ENCODE data around the gene GON4L. TPM values are rescaled to one million over a fixed set of nuclear protein-coding genes. Genes with fewer than 3 reads are reported as not detected.
"Not testable (repeated sequence)": the region's sequence is repeated elsewhere in the genome, so short reads cannot be mapped to it uniquely, and the experiment has no call there.

Gene GON4L
- total and polyA plus RNA-seq, 2 of the 4 experiments (the other 2 are of a cell fraction): 21.2 to 30.3 TPM

DNA sequence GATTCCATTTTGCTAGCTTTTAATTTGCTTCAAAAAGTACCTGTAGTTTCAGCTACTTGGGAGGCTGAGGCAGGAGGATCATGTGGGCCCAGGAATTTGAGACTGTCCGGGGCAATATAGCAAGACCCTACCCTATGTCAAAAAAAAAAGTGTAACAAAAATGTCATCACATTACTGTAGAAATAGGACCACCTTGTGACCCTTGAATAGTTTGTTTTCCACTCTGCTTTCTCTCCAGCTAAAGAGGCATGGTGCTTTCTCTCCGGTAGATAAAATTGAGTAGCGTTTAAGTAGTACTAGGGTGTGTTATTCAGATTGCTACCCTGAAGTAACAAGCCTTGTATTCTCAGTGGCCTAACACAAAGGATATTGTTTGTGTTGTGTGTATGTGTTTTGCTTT lies 144.4 kb downstream of the GON4L start:
- H2BK5ac ChIP-seq (ENCODE audit: low read depth, low read length, poor library complexity, severe bottlenecking); H2AFZ ChIP-seq (replicated peaks; ENCODE audit: low read length, poor library complexity); H3K4ac ChIP-seq (ENCODE audit: low read depth, low read length); H3K4me1 ChIP-seq (ENCODE audit: control insufficient read depth, insufficient read depth, low read length); H3K27ac ChIP-seq (ENCODE audit: insufficient read depth, low read length); H4K20me1 ChIP-seq (ENCODE audit: insufficient read depth, low read length); H3K23ac ChIP-seq (ENCODE audit: low read depth, low read length); H2AK9ac ChIP-seq (replicated peaks; ENCODE audit: low read depth, low read length, poor library complexity); H3K18ac ChIP-seq (ENCODE audit: low read depth, low read length); H4K91ac ChIP-seq (ENCODE audit: insufficient read depth, low read depth, low read length); H3K9ac ChIP-seq (ENCODE audit: low read depth, low read length); H3K9me1 ChIP-seq (ENCODE audit: insufficient read depth, low read length); BruUV-seq (replicated peaks); H3K4me2 ChIP-seq (ENCODE audit: low read depth, low read length); H2BK15ac ChIP-seq (ENCODE audit: low read depth, low read length); H4K8ac ChIP-seq (ENCODE audit: low read depth in 2 of 2, low read length in 2 of 2); DNase-seq; H2AK5ac ChIP-seq (ENCODE audit: low read depth, low read length); H3K14ac ChIP-seq (replicated peaks; ENCODE audit: low read depth, low read length); H4K5ac ChIP-seq (ENCODE audit: low read depth, low read length); H3K4me3 ChIP-seq (ENCODE audit: insufficient read depth, low read depth, low read length); dilution Hi-C loops (cut with HindIII; ENCODE audit: low sequenced_read_pairs, unreplicated experiment); H3K9me3 ChIP-seq (ENCODE audit: control insufficient read depth, insufficient read depth, low read length); H2BK20ac ChIP-seq (ENCODE audit: low read depth, low read length); H3K27me3 ChIP-seq (ENCODE audit: control insufficient read depth, insufficient read depth, low read length); H2BK120ac ChIP-seq (ENCODE audit: low read depth, low read length); ATAC-seq (ENCODE audit: low read depth); H3K56ac ChIP-seq (ENCODE audit: extremely low read depth, insufficient read depth, low read length); CTCF ChIA-PET; intact Hi-C loops (cut with micrococcal nuclease); in situ Hi-C loops (cut with MboI; ENCODE audit: low sequenced_read_pairs); POLR2A ChIA-PET (ENCODE audit: unreplicated experiment): not testable (repeated sequence)
- peaks cover 18 to 34% of the 10 kb centered on the region in 2 experiments for H3K79me1 ChIP-seq (ENCODE audit: low read depth in 1 of 2, low read length in 2 of 2)
- no CpG with 5 or more reads among the region's 3 CpGs for WGBS, 2 experiments (ENCODE audit: extremely low coverage in 2 of 2, insufficient read length in 1 of 2)
- H3K36me3 ChIP-seq (ENCODE audit: control insufficient read depth, insufficient read depth, low read length): peaks cover 14% of the 10 kb centered on the region
- TF ChIP-seq, protein P1, sequence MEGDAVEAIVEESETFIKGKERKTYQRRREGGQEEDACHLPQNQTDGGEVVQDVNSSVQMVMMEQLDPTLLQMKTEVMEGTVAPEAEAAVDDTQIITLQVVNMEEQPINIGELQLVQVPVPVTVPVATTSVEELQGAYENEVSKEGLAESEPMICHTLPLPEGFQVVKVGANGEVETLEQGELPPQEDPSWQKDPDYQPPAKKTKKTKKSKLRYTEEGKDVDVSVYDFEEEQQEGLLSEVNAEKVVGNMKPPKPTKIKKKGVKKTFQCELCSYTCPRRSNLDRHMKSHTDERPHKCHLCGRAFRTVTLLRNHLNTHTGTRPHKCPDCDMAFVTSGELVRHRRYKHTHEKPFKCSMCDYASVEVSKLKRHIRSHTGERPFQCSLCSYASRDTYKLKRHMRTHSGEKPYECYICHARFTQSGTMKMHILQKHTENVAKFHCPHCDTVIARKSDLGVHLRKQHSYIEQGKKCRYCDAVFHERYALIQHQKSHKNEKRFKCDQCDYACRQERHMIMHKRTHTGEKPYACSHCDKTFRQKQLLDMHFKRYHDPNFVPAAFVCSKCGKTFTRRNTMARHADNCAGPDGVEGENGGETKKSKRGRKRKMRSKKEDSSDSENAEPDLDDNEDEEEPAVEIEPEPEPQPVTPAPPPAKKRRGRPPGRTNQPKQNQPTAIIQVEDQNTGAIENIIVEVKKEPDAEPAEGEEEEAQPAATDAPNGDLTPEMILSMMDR (conservative IDR thresholded peaks at IDR 0.05; ENCODE audit: low read depth, low read length): 0 out of 2 replicates have a peak, but pooled peaks have one; percentile 11

DNA sequence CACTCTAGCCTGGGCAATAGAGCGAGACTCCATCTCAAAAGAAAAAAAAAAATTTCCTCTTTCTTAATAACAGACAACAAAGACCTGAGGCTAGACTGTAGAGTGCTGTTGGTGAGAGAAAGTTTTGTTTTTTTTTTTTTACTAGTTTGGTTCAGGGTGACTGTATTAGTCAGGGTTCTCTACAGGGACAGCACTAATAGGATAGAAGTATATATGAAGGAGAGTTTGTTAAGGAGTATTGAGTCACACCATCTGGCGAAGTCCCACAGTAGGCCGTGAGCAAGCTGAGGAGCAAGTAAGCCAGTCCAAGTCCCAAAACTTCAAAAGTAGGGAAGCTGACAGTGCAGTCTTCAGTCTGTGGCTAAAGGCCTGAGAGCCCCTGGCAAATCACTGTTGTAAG lies 145.6 kb downstream of the GON4L start:
- H3K4me2 ChIP-seq (ENCODE audit: low read depth, low read length); intact Hi-C loops (cut with micrococcal nuclease); H4K5ac ChIP-seq (ENCODE audit: low read depth, low read length); H3K56ac ChIP-seq (ENCODE audit: extremely low read depth, insufficient read depth, low read length); H4K91ac ChIP-seq (ENCODE audit: insufficient read depth, low read depth, low read length); dilution Hi-C loops (cut with HindIII; ENCODE audit: low sequenced_read_pairs, unreplicated experiment); H2BK15ac ChIP-seq (ENCODE audit: low read depth, low read length); CTCF ChIA-PET; H3K27ac ChIP-seq (ENCODE audit: insufficient read depth, low read length); H3K14ac ChIP-seq (replicated peaks; ENCODE audit: low read depth, low read length); BruUV-seq (replicated peaks); H3K4me3 ChIP-seq (ENCODE audit: insufficient read depth, low read depth, low read length); H3K9me3 ChIP-seq (ENCODE audit: control insufficient read depth, insufficient read depth, low read length); H3K9me1 ChIP-seq (ENCODE audit: insufficient read depth, low read length); H3K4me1 ChIP-seq (ENCODE audit: control insufficient read depth, insufficient read depth, low read length); H3K9ac ChIP-seq (ENCODE audit: low read depth, low read length); H4K20me1 ChIP-seq (ENCODE audit: insufficient read depth, low read length); in situ Hi-C loops (cut with MboI; ENCODE audit: low sequenced_read_pairs); H3K23ac ChIP-seq (ENCODE audit: low read depth, low read length); H3K18ac ChIP-seq (ENCODE audit: low read depth, low read length); H3K27me3 ChIP-seq (ENCODE audit: control insufficient read depth, insufficient read depth, low read length); H2BK5ac ChIP-seq (ENCODE audit: low read depth, low read length, poor library complexity, severe bottlenecking); H2AK5ac ChIP-seq (ENCODE audit: low read depth, low read length); H2BK20ac ChIP-seq (ENCODE audit: low read depth, low read length); H2AK9ac ChIP-seq (replicated peaks; ENCODE audit: low read depth, low read length, poor library complexity); H3K4ac ChIP-seq (ENCODE audit: low read depth, low read length); POLR2A ChIA-PET (ENCODE audit: unreplicated experiment); H2BK120ac ChIP-seq (ENCODE audit: low read depth, low read length); H4K8ac ChIP-seq (ENCODE audit: low read depth in 2 of 2, low read length in 2 of 2); H2AFZ ChIP-seq (replicated peaks; ENCODE audit: low read length, poor library complexity): not testable (repeated sequence)
- no CpG with 5 or more reads among the region's 3 CpGs for whole genome bisulfite sequencing, 2 experiments (ENCODE audit: extremely low coverage in 2 of 2, insufficient read length in 1 of 2)
- H3K36me3 ChIP-seq (ENCODE audit: control insufficient read depth, insufficient read depth, low read length): peaks cover 10% of the 10 kb centered on the region
- ATAC-seq (ENCODE audit: low read depth): peak; percentile 66
- DNase-seq: peak; percentile 21
- H3K79me1 ChIP-seq (ENCODE audit: low read depth in 1 of 2, low read length in 2 of 2): peaks cover 11 to 32% of the 10 kb centered on the region in 2 experiments

Data from IMR-90 (cell line).